ENCODE data around the gene OR1S2. TPM values are rescaled to one million over a fixed set of nuclear protein-coding genes. Genes with fewer than 3 reads are reported as not detected.

The OR1S2 gene
- total and polyA plus RNA-seq, 9 of the 15 experiments (the other 6 are each of a cell fraction or from before 2014, with no cell fraction given), result not detected

- ATAC-seq, result no peak
- TF ChIP-seq MAFF (IDR thresholded peaks at IDR 0.05; ENCODE audit: low read length) (no peak), ILF3 (IDR thresholded peaks at IDR 0.05; ENCODE audit: borderline replicate concordance) (no peak), PTBP1 (IDR thresholded peaks at IDR 0.05; ENCODE audit: low read depth, low read length) (no peak), RBBP5 (IDR thresholded peaks at IDR 0.05; ENCODE audit: borderline replicate concordance, insufficient read depth, low read length, poor library complexity, severe bottlenecking) (no peak), ASH1L (IDR thresholded peaks at IDR 0.05; ENCODE audit: borderline replicate concordance, low read depth, partially characterized antibody) (no peak), SAP30 (IDR thresholded peaks at IDR 0.05; ENCODE audit: borderline replicate concordance, insufficient read depth, low read depth, low read length, poor library complexity, severe bottlenecking) (no peak)
- WGBS (ENCODE audit: insufficient coverage, low coverage, missing lambda C conversion rate), result 0% methylated on average over 1 of the region's 1 CpG
- no peaks in the 10 kb centered on the region for H3K36me3 ChIP-seq (ENCODE audit: control insufficient read depth, insufficient read depth, low read length)
- no peak for DNase-seq (ENCODE audit: extremely low read depth in 1 of 4, low spot score in 3 of 4)
- intact Hi-C loops (cut with micrococcal nuclease), result no loop called here
- no peak overlapping the region for H3K27ac ChIP-seq (ENCODE audit: extremely low read depth, low read depth, low read length)
- in situ Hi-C loops (cut with MboI), result no loop called here
- POLR2A ChIA-PET, result no interaction called here
- H2AFZ ChIP-seq (ENCODE audit: low read depth, low read length), result no peak overlapping the region
- no peak overlapping the region for H3K9ac ChIP-seq (ENCODE audit: insufficient read depth in 1 of 2, low read depth in 2 of 2, low read length in 2 of 2)
- no peaks in the 10 kb centered on the region for H3K9me3 ChIP-seq (replicated peaks; ENCODE audit: control insufficient read depth, insufficient read depth, low read depth, low read length)
- no peaks in the 10 kb centered on the region for H3K27me3 ChIP-seq (ENCODE audit: control insufficient read depth in 2 of 2, insufficient read depth in 2 of 2, low read length in 2 of 2)
- no peaks in the 10 kb centered on the region for H4K20me1 ChIP-seq (replicated peaks; ENCODE audit: control insufficient read depth, insufficient read depth, low read length)
- CTCF ChIA-PET (ENCODE audit: low intra/inter-chr PET ratio), result no interaction called here
- H3K4me1 ChIP-seq (replicated peaks in 1 of 2; ENCODE audit: control insufficient read depth in 2 of 2, insufficient read depth in 2 of 2, low read length in 2 of 2), result no peaks in the 10 kb centered on the region
- BruUV-seq (replicated peaks), result no TSS peak
- H3K9me1 ChIP-seq (ENCODE audit: control insufficient read depth, insufficient read depth, low read length), result no peaks in the 10 kb centered on the region
- no peak overlapping the region for H3K4me2 ChIP-seq (ENCODE audit: insufficient read depth, low read length)
- H3K4me3 ChIP-seq, result no peak overlapping the region
- no peaks in the 10 kb centered on the region for H3K79me2 ChIP-seq (ENCODE audit: control insufficient read depth, insufficient read depth, low read length)
- FAIRE-seq, result no peak
Measured at GRCh38 chr11:58164990-58165389, 39.0 kb downstream of the OR1S2 start.

DNA sequence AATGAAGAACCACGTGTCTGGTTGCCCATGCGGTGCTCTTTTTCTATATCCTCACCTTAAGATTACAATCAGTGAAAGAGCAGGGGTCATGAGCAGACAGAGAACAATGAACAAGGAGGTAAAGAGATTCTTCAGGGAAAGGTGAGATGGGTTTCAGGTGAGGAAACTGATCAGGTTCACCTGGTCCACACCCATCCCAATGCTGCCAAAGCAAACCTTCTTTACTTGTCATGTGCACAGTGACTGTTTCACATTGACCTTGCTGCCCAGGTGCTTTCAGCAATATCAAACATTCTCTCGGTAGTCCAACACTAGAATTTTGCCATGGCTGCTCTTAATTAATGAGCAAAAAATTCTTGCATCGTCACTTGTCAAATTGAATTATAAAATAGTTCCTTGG is 39.6 kb downstream of the OR1S2 start:
- H3K9me1 ChIP-seq (ENCODE audit: control insufficient read depth, insufficient read depth, low read length), result no peaks in the 10 kb centered on the region
- BruUV-seq (replicated peaks), result no TSS peak
- H3K79me2 ChIP-seq (ENCODE audit: control insufficient read depth, insufficient read depth, low read length), result no peaks in the 10 kb centered on the region
- H3K9me3 ChIP-seq (replicated peaks; ENCODE audit: control insufficient read depth, insufficient read depth, low read depth, low read length), result no peaks in the 10 kb centered on the region
- H3K4me2 ChIP-seq (ENCODE audit: insufficient read depth, low read length), result no peak overlapping the region
- H3K27ac ChIP-seq (ENCODE audit: extremely low read depth, low read depth, low read length), result no peak overlapping the region
- H2AFZ ChIP-seq (ENCODE audit: low read depth, low read length), result no peak overlapping the region
- H3K36me3 ChIP-seq (ENCODE audit: control insufficient read depth, insufficient read depth, low read length), result no peaks in the 10 kb centered on the region
- H3K4me3 ChIP-seq, result no peak overlapping the region
- no peak for FAIRE-seq
- CTCF ChIA-PET (ENCODE audit: low intra/inter-chr PET ratio), result no interaction called here
- POLR2A ChIA-PET, result no interaction called here
- H3K9ac ChIP-seq (ENCODE audit: insufficient read depth in 1 of 2, low read depth in 2 of 2, low read length in 2 of 2), result no peak overlapping the region
- no peak for ATAC-seq
- intact Hi-C loops (cut with micrococcal nuclease), result no loop called here
- no peaks in the 10 kb centered on the region for H3K4me1 ChIP-seq (replicated peaks in 1 of 2; ENCODE audit: control insufficient read depth in 2 of 2, insufficient read depth in 2 of 2, low read length in 2 of 2)
- TF ChIP-seq GABPA (tag; conservative IDR thresholded peaks at IDR 0.05; ENCODE audit: low read depth) (no peak), BRF1 (IDR thresholded peaks at IDR 0.05; ENCODE audit: borderline replicate concordance, extremely low read depth, insufficient read length) (no peak), E2F6 (IDR thresholded peaks at IDR 0.05; ENCODE audit: borderline replicate concordance in 1 of 2, extremely low read depth in 1 of 2, insufficient read depth in 1 of 2, insufficient read length in 1 of 2, low read depth in 1 of 2, low read length in 1 of 2, poor library complexity in 1 of 2, severe bottlenecking in 1 of 2) (no peak)
- H3K27me3 ChIP-seq (ENCODE audit: control insufficient read depth in 2 of 2, insufficient read depth in 2 of 2, low read length in 2 of 2), result no peaks in the 10 kb centered on the region
- DNase-seq (ENCODE audit: extremely low read depth in 1 of 4, low spot score in 3 of 4), result no peak
- no peaks in the 10 kb centered on the region for H4K20me1 ChIP-seq (replicated peaks; ENCODE audit: control insufficient read depth, insufficient read depth, low read length)
- 0% methylated on average over 4 of the region's 4 CpGs for WGBS (ENCODE audit: insufficient coverage, low coverage, missing lambda C conversion rate)
- in situ Hi-C loops (cut with MboI), result no loop called here
